ENCODE data around the gene DLGAP1. TPM values are rescaled to one million over a fixed set of nuclear protein-coding genes. Genes with fewer than 3 reads are reported as not detected.

Gene DLGAP1
- total RNA-seq, 1 donor from 2014 or later = 13.6 TPM

GRCh38 chr18:3456686-3457069 lies 998.4 kb downstream of the DLGAP1 start:
- Mint-ChIP-seq H3K4me1 (ENCODE audit: low read depth, unreplicated experiment) (peaks cover 16% of the 10 kb centered on the region), H3K4me3 (ENCODE audit: unreplicated experiment) (no peak overlapping the region)

GRCh38 chr18:3455907-3456685 lies 999.0 kb downstream of the DLGAP1 start:
- peaks cover 16% of the 10 kb centered on the region for H3K4me1 Mint-ChIP-seq (ENCODE audit: low read depth, unreplicated experiment)
- H3K9me3 Mint-ChIP-seq (ENCODE audit: unreplicated experiment) = peaks cover 11% of the 10 kb centered on the region
- no peak for TF ChIP-seq CTCF (IDR thresholded peaks at IDR 0.05; ENCODE audit: partially characterized antibody, unreplicated experiment)
- no peak overlapping the region for H3K27ac Mint-ChIP-seq (ENCODE audit: unreplicated experiment)
- no peak for DNase-seq
- H3K4me3 Mint-ChIP-seq (ENCODE audit: unreplicated experiment) = no peak overlapping the region
- peaks cover 7% of the 10 kb centered on the region for H3K27me3 Mint-ChIP-seq (ENCODE audit: unreplicated experiment)
- no peaks in the 10 kb centered on the region for H3K36me3 Mint-ChIP-seq (ENCODE audit: unreplicated experiment)

More at GRCh38 chr18:3456686-3457069, 998.4 kb downstream of the DLGAP1 start:
- H3K27ac Mint-ChIP-seq (ENCODE audit: unreplicated experiment) = no peak overlapping the region
- no peak for TF ChIP-seq CTCF (IDR thresholded peaks at IDR 0.05; ENCODE audit: partially characterized antibody, unreplicated experiment)
- no peak for DNase-seq
- H3K27me3 Mint-ChIP-seq (ENCODE audit: unreplicated experiment) = peaks cover 6% of the 10 kb centered on the region
- H3K36me3 Mint-ChIP-seq (ENCODE audit: unreplicated experiment) = no peaks in the 10 kb centered on the region
- H3K9me3 Mint-ChIP-seq (ENCODE audit: unreplicated experiment) = peaks cover 8% of the 10 kb centered on the region

- H3K9me3 Mint-ChIP-seq (ENCODE audit: unreplicated experiment) = peaks cover 11% of the 10 kb centered on the region
- H3K36me3 Mint-ChIP-seq (ENCODE audit: unreplicated experiment) = no peaks in the 10 kb centered on the region
- H3K4me1 Mint-ChIP-seq (ENCODE audit: low read depth, unreplicated experiment) = peaks cover 16% of the 10 kb centered on the region
Measured at GRCh38 chr18:3455090-3455635, 999.9 kb downstream of the DLGAP1 start.

GRCh38 chr18:3454365-3455089 lies 1000.6 kb downstream of the DLGAP1 start:
- no peak for DNase-seq
- peak overlapping the region; percentile 49 for H3K4me3 Mint-ChIP-seq (ENCODE audit: unreplicated experiment)
- no peaks in the 10 kb centered on the region for H3K36me3 Mint-ChIP-seq (ENCODE audit: unreplicated experiment)
- H3K4me1 Mint-ChIP-seq (ENCODE audit: low read depth, unreplicated experiment) = peaks cover 16% of the 10 kb centered on the region
- TF ChIP-seq CTCF (IDR thresholded peaks at IDR 0.05; ENCODE audit: partially characterized antibody, unreplicated experiment) = peak; percentile 67
- H3K27me3 Mint-ChIP-seq (ENCODE audit: unreplicated experiment) = peaks cover 10% of the 10 kb centered on the region
- peaks cover 11% of the 10 kb centered on the region for H3K9me3 Mint-ChIP-seq (ENCODE audit: unreplicated experiment)
- no peak overlapping the region for H3K27ac Mint-ChIP-seq (ENCODE audit: unreplicated experiment)

More at GRCh38 chr18:3455090-3455635, 999.9 kb downstream of the DLGAP1 start:
- Mint-ChIP-seq H3K4me3 (ENCODE audit: unreplicated experiment) (peak overlapping the region; percentile 26), H3K27ac (ENCODE audit: unreplicated experiment) (no peak overlapping the region), H3K27me3 (ENCODE audit: unreplicated experiment) (peaks cover 10% of the 10 kb centered on the region)
- DNase-seq = no peak
- no peak for TF ChIP-seq CTCF (IDR thresholded peaks at IDR 0.05; ENCODE audit: partially characterized antibody, unreplicated experiment)
